ENCODE results near the gene HOXB8. TPM values are rescaled to one million over a fixed set of nuclear protein-coding genes. Genes with fewer than 3 reads are reported as not detected.

HOXB8 gene
- total RNA-seq, 4 donors from 2014 or later, result 0.27 to 3.9 TPM; not detected in 2

GRCh38 chr17:48589060-48589830, 25.8 kb downstream of the HOXB8 start:
- Histone ChIP-seq H3K4me3 (peak overlapping the region in 1 of 2 donors; percentile 39), H3K27me3 (peaks cover 25% of the 10 kb centered on the region), H3K9me3 (no peaks in the 10 kb centered on the region), H3K4me1 (peaks cover 0 to 57% (median 0%) of the 10 kb centered on the region in 3 donors), H3K27ac (peak overlapping the region in 2 of 4 donors; percentile 97 to 98), H3K36me3 (no peaks in the 10 kb centered on the region)
- TF ChIP-seq POLR2AphosphoS5 (IDR thresholded peaks at IDR 0.05) (no peak), POLR2A (IDR thresholded peaks at IDR 0.05) (no peak), CTCF (IDR thresholded peaks at IDR 0.05) (no peak), EP300 (IDR thresholded peaks at IDR 0.05) (no peak)
- whole genome bisulfite sequencing, 2 donors (ENCODE audit: low coverage in 1 of 2), result 77 to 90% methylated on average over 1 to 4 of the region's 10 CpGs
- no peak for ATAC-seq

DNA sequence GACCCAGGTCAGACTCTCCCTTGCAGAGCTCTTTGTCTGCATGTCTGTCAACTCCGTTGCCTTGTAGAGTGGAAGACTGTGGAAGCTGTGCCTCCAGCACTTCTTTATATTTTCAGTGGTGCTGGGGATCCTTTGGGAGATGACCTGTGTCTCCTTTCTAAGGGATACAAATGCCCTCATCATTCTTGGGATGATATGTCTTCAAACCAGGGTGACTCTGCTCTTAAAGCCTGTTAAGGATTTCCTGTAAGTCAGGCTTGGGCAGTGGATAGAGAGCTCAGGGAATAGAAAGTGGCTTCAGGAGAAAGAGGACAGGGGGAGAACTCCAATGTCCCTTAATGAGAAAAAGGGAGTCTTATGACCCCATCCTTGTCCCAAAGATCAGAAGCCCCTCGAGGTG, 26.6 kb downstream of the HOXB8 start:
- Histone ChIP-seq H3K4me1 (peaks cover 0 to 59% (median 0%) of the 10 kb centered on the region in 3 donors), H3K36me3 (no peaks in the 10 kb centered on the region), H3K27me3 (peaks cover 25% of the 10 kb centered on the region), H3K9me3 (no peaks in the 10 kb centered on the region), H3K27ac (peak overlapping the region in 2 of 4 donors; percentile 97 to 98), H3K4me3 (peak overlapping the region in 1 of 2 donors; percentile 39)
- TF ChIP-seq POLR2A (IDR thresholded peaks at IDR 0.05), result no peak
- TF ChIP-seq POLR2AphosphoS5 (IDR thresholded peaks at IDR 0.05), result peak; percentile 39
- no peak for TF ChIP-seq EP300 (IDR thresholded peaks at IDR 0.05)
- ATAC-seq, result no peak
- 70 to 85% methylated on average over 2 of the region's 2 CpGs for WGBS, 2 donors (ENCODE audit: low coverage in 1 of 2)

GRCh38 chr17:48588074-48588415, 27.0 kb downstream of the HOXB8 start:
- ATAC-seq, result no peak
- Histone ChIP-seq H3K27me3 (peaks cover 25% of the 10 kb centered on the region), H3K9me3 (no peaks in the 10 kb centered on the region), H3K4me3 (peak overlapping the region in 1 of 2 donors; percentile 39), H3K36me3 (no peaks in the 10 kb centered on the region), H3K4me1 (peaks cover 0 to 59% (median under 1%) of the 10 kb centered on the region in 3 donors), H3K27ac (peak overlapping the region in 3 of 4 donors; percentile 42 to 98 (median 97))
- 80% methylated on average over 1 of the region's 2 CpGs; no CpG with 5 or more reads in 1 of the 2 donors for WGBS, 2 donors (ENCODE audit: low coverage in 1 of 2)
- TF ChIP-seq EP300 (IDR thresholded peaks at IDR 0.05) (no peak), CTCF (IDR thresholded peaks at IDR 0.05) (no peak), POLR2AphosphoS5 (IDR thresholded peaks at IDR 0.05) (no peak), POLR2A (IDR thresholded peaks at IDR 0.05) (no peak)

DNA sequence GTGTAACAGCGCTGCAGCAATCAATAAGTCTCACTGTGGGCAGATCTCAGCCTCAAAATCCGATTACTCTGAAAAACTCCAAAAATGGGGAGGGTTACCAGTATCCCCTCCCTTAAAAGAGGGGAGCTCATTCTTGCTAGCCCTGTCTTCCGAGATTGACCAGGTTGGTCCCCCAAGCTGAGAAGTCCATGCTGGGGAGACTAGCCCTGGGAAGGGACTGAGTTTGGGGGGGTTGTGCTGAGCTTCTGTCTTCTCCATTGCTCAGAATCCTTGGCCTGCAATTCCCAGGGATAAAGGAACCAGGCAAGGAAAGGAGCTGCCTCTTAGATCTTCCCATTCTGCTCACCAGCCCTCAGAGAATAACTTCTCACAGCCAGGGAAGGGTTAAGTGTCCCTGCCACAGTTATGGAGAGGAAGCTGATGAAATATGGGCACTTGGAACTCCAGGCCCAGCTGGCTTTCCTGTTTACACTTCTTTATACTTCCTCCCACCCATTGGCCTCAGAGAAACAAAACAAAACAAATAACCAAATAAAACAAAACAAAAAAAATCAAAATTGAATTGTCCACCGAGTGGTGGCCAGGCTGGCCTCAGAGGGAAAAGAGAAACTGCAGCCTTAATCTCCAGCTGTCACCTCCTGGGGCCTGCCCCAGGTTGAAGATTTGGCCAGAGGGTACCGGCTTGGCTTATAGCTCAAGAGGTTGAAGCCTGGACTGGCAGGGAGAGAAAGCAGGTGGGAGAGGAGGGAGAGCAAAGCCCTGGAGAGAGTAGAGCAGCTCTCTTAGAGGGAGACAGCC, 27.6 kb downstream of the HOXB8 start:
- Histone ChIP-seq H3K36me3 (no peaks in the 10 kb centered on the region), H3K4me3 (peak overlapping the region in 1 of 2 donors; percentile 73), H3K4me1 (peaks cover 3 to 59% (median 5%) of the 10 kb centered on the region in 3 donors), H3K9me3 (no peaks in the 10 kb centered on the region), H3K27me3 (peaks cover 19% of the 10 kb centered on the region), H3K27ac (peak overlapping the region in 3 of 4 donors; percentile 42 to 98 (median 97))
- TF ChIP-seq POLR2A (IDR thresholded peaks at IDR 0.05), result no peak
- no peak for TF ChIP-seq POLR2AphosphoS5 (IDR thresholded peaks at IDR 0.05)
- no peak for TF ChIP-seq EP300 (IDR thresholded peaks at IDR 0.05)
- TF ChIP-seq CTCF (IDR thresholded peaks at IDR 0.05), result no peak
- no peak for ATAC-seq
- WGBS, 2 donors (ENCODE audit: low coverage in 1 of 2), result 24 to 62% methylated on average over 2 to 5 of the region's 5 CpGs
